HG02588 (cell line): ENCODE data around the gene NCF4.

Experiments
- ATAC-seq: cut with Tn5 transposase; IDR thresholded peaks from one replicate; pipeline ENCODE4 v1.9.1; 2021; ENCODE audit warnings: mild to moderate bottlenecking, moderate library complexity; ENCODE audit not compliant: unreplicated experiment

Gene NCF4

GRCh38 chr22:36892292-36892691 is 31.5 kb downstream of the NCF4 start:
- no peak for ATAC-seq

- no peak for ATAC-seq
These were observed 32.5 kb downstream of the NCF4 start for GRCh38 chr22:36893262-36893661.

- no peak for ATAC-seq
These were observed 33.5 kb downstream of the NCF4 start for GRCh38 chr22:36894266-36894665.

- no peak for ATAC-seq
These were observed 36.8 kb downstream of the NCF4 start for GRCh38 chr22:36897611-36898010.

GRCh38 chr22:36898690-36899089 is 37.9 kb downstream of the NCF4 start:
- no peak for ATAC-seq

- ATAC-seq = no peak
These were observed 38.7 kb downstream of the NCF4 start for GRCh38 chr22:36899498-36899897.

- no peak for ATAC-seq
These were observed 39.4 kb downstream of the NCF4 start for GRCh38 chr22:36900225-36900624.

- no peak for ATAC-seq
These were observed 40.1 kb downstream of the NCF4 start for GRCh38 chr22:36900880-36901279.

- peak; percentile 58 for ATAC-seq
These were observed 40.8 kb downstream of the NCF4 start for GRCh38 chr22:36901411-36902142.

- ATAC-seq = no peak
These were observed 41.5 kb downstream of the NCF4 start for GRCh38 chr22:36902143-36902926.

GRCh38 chr22:36904260-36904880 is 43.6 kb downstream of the NCF4 start:
- no peak for ATAC-seq

- ATAC-seq = no peak
These were observed 46.7 kb downstream of the NCF4 start for GRCh38 chr22:36907253-36908195.

GRCh38 chr22:36910461-36910860 is 49.7 kb downstream of the NCF4 start:
- no peak for ATAC-seq

GRCh38 chr22:36911887-36912661 is 51.3 kb downstream of the NCF4 start:
- ATAC-seq = no peak

- no peak for ATAC-seq
These were observed 52.1 kb downstream of the NCF4 start for GRCh38 chr22:36912694-36913426.

- ATAC-seq = no peak
These were observed 52.9 kb downstream of the NCF4 start, which contains the start of gene CSF2RB for GRCh38 chr22:36913427-36914389. Gene CSF2RB, plus strand, starts transcription at chr22:36913628. Its CDS starts 8,580 bp downstream, at chr22:36922208.

GRCh38 chr22:36914390-36914752 is 53.6 kb downstream of the NCF4 start:
- ATAC-seq = no peak

GRCh38 chr22:36916034-36916433 is 55.2 kb downstream of the NCF4 start:
- ATAC-seq = no peak
